HG02588 (cell line): ENCODE data around the gene ARHGEF38.

ENCODE experiments used
- ATAC-seq: cut with Tn5 transposase; IDR thresholded peaks from one replicate; pipeline ENCODE4 v1.9.1; 2021; ENCODE audit warnings: mild to moderate bottlenecking, moderate library complexity; ENCODE audit not compliant: unreplicated experiment

The ARHGEF38 gene

DNA sequence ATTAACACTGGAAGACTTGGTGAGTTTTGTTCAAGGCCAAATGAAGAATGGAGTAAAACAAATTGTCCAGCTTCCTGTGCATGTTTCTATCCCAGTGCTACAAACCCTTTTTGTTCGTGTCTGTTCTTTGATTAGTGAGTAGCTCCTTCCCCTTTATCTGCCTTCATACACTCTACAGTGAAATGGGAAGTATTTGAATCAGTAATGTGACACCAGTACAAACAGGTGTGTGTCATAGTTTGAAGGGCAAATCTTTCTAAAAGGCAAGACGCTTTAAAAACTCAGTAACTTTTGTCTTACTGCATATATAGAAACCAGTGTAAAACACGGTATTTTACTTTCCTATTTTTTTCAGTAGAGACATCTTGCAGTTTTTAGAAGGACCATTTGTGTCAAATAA, 5.9 kb downstream of the ARHGEF38 start:
- ATAC-seq: no peak

DNA sequence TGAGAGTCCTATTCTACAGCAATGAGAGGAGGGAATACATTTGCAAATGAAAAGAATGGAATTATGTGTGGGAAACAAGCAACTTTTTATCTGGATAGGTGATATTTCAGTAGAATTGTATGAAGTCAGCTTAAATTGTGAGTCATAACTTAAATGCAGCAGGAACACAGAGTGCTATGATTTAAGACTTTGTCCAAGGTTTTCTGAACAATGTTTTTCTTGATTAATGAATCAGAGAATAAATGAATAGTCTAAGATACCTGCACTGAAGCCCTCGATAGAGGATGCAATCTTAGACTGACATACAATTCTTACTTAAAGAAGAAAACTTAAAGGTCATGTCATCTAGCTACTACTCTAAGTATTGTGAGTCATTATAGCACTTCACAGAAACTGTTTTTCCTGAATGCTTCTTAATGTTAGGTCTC, 8.0 kb downstream of the ARHGEF38 start:
- ATAC-seq: no peak

DNA sequence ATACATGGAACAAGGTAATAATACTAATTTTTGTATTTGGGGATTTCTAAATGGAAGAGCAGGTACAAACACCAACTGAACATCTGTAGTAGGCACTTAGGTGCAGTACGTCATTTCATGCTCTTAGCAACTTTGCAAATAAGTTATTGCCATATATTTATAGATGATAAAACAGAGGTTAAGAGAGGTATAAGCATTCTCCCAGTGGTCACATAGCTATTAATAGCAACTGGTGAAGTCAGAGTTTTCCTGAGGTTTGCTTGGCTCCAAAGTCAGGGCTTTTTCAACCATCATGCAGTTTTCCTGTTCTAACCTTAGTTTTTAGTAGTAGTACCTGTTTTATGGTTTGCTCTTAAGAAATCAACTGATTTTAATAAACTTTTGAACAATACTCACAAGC, 10.9 kb downstream of the ARHGEF38 start:
- no peak for ATAC-seq

GRCh38 chr4:105568584-105568983, 16.2 kb downstream of the ARHGEF38 start:
- no peak for ATAC-seq

GRCh38 chr4:105569057-105569865, 16.8 kb downstream of the ARHGEF38 start:
- no peak for ATAC-seq

DNA sequence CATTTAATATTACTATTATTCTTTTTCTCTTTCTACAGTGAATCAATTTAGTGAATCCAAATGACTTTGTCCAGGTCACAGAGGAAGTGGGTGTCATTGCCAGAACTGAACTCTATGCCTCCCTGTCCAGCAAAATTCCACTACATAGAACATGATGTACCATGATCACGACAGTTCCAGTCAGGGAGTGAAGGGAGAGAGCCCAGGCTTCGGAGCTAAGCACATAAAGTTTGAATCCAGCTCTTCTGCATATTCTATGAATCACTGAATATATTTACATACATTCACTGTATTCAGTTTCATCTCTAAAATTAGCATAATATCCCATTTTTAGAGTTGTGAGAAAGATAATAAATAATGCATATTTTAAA, 17.4 kb downstream of the ARHGEF38 start:
- no peak for ATAC-seq

GRCh38 chr4:105572296-105572695, 19.9 kb downstream of the ARHGEF38 start:
- ATAC-seq: no peak

DNA sequence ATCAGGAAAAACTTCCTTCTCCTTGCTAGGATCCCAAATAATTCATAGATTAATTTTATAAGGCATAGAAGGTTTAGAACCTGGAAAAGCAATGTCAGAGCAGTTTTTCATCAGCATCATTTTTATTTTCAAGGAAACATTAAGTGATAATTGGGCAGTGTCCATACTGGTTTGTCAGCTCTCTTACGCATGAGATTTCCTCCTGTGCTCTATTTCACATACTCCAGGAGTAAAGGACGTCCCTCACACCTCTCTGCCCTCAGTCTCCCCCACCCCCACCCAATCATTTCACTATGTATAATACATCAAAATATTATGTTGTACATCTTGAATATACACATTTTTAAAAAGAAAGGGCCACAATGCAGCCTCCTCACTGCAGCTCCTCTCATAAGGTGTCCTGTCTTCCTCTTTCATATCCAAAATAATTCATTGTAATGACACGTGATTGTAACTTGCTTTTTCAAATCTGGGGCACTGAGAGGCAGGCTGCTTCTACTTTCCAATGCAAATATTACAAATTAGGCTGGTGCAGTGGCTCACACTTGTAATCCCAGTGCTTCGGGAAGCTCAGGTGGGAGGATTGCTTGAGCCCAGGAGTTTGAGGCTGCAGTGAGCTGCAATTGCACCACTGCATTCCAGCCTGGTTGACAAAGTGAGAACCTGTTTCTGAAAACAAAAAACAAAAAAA, 34.4 kb downstream of the ARHGEF38 start:
- ATAC-seq: no peak

GRCh38 chr4:105587841-105588240, 35.4 kb downstream of the ARHGEF38 start:
- no peak for ATAC-seq

DNA sequence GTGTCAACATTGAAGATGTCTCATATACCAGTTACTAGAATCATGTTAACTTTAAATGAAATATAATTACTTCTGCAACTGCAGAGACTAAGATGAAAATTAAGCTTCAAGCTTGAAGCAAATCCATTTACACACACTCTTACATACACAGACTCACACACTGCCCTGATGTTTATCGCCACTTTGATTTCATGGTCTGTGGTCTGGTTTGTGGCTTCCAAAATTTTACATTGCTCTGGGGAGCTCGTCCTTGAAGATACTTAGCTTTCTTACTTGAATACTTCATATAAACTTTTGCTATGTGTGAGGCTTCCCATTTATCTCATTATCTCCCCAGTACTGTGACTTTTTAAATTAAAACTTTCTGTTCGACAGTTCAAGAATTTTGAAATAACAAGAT, 35.8 kb downstream of the ARHGEF38 start:
- no peak for ATAC-seq

DNA sequence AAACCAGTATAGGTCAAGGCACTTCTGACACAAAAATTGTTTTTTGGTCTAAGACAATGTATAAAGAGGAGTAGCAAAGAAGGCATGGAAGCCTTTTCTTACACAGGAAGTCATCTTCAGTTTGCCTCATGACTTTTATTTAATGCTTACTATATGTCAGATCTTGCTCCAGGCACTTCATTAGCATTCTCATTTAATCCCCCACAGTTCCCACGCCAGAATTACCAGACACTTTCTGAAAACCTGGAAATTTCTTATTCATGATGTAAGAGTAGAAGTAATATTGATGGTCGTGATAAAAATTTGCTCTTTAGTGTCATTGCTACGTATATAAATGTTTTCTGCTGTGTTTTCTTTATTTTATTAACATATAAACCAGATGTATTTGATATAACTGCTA, 39.2 kb downstream of the ARHGEF38 start:
- no peak for ATAC-seq

GRCh38 chr4:105594099-105595010, 41.9 kb downstream of the ARHGEF38 start:
- peak; percentile 90 for ATAC-seq

- no peak for ATAC-seq
Observed at GRCh38 chr4:105596684-105597083, 44.3 kb downstream of the ARHGEF38 start.

- no peak for ATAC-seq
Observed at GRCh38 chr4:105598052-105598451, 45.6 kb downstream of the ARHGEF38 start.

GRCh38 chr4:105598787-105599186, 46.4 kb downstream of the ARHGEF38 start:
- no peak for ATAC-seq

DNA sequence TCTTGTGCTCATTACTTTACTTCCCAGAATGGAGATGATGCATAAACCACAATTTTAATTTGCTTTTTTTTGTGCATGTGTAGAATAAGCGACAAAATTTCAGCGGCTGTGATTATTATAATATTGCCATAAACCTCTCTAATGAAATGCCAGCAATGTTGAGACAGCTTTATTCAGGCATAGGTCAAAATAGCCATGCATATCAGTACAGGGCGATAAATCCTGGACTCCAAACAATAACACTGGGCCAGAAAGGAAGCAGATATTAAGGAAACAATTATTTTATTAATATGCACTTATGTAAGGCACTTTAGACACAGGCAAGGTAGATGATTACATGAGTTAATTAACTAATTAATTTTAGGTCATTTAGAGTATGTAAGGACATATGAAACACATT, 47.1 kb downstream of the ARHGEF38 start:
- ATAC-seq: no peak

DNA sequence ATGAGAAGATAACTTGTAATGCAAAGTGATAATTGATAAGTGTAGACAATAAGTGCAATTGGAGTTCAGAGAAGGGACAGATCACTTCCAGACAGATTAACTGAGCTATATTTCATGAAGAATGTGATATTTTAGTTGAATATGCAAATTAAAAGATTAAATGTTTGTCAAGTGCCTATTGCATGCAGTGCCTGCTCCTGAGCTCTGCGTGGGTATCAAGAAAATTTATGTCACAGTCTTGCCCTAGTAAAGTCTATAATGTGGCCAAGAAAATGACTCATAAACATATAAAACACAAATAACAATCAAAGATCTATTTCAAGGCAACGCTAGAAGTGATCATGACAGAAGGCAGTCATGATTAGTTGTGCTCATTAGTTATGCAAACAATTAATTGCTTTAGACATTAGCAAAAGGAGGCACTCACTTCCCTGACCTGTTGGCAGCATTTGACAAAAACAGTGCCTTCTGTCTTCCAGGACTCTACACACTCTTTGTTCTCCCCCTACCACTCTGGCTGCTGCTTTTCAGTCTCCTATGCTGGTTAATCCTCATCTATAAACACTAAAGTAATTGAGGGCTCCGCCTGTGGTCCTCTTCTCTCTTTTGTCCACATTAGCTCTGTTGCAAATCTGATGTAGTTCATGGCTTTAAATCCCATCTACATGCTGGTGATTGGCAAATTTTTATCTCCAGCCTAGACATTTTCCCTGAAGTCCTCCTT, 47.7 kb downstream of the ARHGEF38 start:
- ATAC-seq: no peak

- no peak for ATAC-seq
Observed at GRCh38 chr4:105600951-105601350, 48.5 kb downstream of the ARHGEF38 start.

DNA sequence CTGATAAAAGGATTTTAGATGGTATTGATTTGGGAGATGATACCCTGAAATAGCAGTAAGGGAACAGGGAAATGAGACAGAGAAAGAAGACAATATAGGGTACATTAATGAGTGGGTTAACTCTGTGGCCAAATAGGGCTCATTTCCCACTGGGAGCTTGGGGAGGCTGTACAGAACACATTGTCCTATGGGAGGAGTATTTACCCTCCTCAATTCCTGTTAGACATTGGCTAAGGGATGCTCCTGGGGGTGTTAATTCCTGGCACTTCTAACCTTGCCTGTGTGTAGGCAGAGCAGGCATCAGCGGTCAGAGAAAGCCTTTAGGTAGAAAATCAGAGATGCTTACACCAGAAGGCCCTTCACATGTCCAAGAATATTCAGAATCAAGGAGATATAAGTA, 49.0 kb downstream of the ARHGEF38 start:
- ATAC-seq: no peak

DNA sequence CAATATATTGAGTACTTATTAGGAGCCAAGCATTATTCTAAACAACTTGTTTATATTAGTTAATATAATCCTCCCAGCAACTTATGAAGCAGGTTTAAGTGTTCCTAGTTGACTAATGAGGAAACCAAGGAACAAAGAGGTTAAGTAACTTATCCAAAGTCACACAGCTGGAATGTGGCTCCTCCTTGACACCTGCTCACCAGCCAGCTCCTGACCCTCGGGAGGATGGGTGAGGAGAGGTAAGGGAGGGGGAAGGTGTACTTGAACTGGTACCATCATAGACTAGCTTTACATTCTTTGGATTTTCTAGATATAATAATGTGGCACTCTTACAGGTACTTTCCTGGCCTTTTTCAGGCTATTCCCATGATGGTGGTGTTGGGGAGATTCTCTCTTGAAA, 50.7 kb downstream of the ARHGEF38 start:
- ATAC-seq: no peak

GRCh38 chr4:105605493-105605892, 53.1 kb downstream of the ARHGEF38 start:
- ATAC-seq: no peak
